HG03575 (cell line): ENCODE results near the gene ZZZ3.
"Not testable (repeated sequence)": the region's sequence is repeated elsewhere in the genome, so short reads cannot be mapped to it uniquely, and the experiment has no call there.

Source experiments
- ATAC-seq: cut with Tn5 transposase; IDR thresholded peaks from one replicate; pipeline ENCODE4 v1.9.1; 2021; ENCODE audit not compliant: unreplicated experiment, insufficient number of reproducible peaks, low FRiP score; ENCODE audit errors: extremely low read depth

Gene ZZZ3

DNA sequence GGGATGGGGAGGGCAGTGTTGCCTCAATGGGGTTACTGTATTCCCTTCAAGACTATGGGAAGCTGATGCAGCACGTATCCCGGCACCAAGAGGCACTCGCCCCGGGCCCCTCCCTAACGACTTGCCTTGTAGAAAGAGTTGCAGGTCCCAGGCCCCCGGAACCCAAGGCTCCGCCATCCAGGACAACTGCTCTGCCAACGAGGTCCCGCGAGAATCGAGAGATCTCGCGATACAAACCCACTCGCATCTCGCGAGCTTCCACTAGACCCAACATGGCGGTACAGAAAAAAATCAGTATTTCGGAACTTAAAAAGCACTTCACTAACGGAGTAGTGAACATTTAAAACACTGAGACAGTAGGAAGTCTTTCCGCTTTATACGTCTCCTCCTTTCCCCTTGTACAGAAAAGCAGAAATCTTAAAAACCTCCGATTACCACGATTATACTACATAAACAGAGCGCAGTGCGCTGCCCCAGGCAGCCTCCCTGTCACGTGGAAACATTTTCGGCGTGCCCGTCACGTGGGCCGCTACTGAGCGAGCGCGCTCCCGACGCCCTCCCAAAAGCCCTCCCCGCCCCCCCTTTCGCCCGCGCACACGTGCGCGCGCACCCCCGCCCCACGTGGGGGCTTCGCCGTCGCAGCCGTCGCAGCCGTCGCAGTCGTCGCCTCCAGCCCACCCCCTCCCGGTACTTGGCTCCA is at the start of gene ZZZ3:
TSS of gene ZZZ3 (minus strand) at position 199 of the 700 bp plus-strand sequence. CDS start 49,304 bp downstream, outside the sequence.
- peak; percentile 76 for ATAC-seq

DNA sequence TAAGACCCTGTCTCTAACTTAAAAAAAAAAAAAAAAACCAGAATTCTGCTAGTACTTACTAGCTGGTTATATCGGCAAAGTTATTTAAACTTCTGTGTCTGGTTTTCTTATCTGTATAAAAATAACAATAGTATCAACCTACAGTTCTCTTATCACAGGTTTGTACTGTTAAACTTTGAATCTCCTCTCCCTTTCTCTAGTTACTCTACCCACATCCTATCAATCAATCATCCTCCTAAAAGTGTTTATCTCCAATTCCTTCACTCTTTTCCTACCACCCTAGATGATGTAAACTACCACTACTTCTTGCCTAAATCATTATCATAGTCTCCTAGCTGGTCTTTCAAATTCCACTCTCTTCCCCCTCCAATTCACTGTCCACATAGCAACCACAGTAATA is 49.6 kb upstream of the ZZZ3 start:
- ATAC-seq = no peak

DNA sequence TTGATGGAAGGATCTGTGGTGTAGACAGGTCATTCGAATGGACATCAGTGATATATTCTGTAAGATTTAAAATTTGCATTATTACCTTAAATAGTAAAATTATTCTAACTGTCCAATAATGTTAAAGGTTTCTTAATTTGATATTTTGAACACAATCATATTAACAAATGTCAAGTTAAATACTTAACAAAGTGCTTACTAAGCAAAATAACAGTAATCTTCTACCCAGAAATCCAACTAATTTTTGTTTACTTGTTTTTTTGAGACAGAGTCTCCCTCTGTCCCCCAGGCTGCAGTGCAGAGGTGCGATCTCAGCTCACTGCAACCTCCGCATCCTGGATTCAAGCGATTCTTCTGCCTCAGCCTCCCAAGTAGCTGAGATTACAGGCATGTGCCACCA is 43.2 kb upstream of the ZZZ3 start:
- no peak for ATAC-seq

DNA sequence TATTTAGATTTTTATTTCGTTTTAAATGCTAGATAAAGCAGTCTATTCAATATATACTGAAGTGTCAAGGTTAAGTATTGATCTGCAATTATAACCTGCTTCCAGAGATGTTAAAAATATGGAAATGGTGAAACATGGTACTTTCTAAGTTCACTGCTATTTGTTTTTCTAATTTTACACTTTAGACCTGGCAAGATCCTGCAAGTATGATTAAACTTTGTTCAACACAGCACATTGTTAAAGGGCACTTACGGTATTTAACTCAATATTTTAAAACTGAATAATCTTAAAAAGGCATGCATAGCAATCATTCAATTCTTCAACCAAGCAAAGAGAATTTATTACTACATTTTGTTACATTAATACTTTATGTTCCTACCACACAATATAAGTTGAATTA is 35.7 kb upstream of the ZZZ3 start:
- no peak for ATAC-seq

DNA sequence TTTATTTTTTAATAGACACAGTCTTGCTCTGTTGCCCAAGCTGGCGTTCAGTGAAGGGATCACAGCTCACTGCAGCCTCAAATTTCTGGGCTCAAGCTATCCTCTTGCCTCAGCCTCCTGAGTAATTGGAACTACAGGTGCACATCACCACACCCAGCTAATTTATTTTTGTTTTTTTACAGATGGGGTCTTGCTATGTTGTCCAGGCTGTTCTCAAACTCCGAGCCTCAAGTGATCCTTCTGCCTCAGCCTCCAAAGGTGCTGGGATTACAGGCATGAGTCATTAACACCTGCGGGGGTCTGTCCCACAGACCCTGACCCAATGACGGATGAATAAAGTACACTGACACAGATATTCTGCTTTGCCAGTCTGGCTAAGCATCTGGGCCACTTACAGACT is 33.6 kb upstream of the ZZZ3 start:
- no peak for ATAC-seq

DNA sequence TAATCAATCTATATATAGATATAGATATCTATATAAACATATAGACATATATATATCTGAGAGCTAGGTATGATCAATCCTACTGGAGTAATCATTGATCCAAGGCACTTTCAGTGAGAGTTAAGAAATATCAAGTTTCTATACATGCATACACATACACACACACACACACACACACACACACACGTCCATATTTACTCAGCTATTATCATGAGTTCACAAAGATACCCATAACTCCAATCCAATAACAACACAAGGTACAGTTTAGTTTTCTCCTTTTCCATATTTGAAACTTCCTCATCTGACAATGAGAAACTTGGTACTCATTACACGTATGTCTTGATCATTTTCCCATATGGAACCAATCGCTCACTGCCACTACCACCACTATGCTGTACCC is 27.3 kb upstream of the ZZZ3 start:
- ATAC-seq = no peak

DNA sequence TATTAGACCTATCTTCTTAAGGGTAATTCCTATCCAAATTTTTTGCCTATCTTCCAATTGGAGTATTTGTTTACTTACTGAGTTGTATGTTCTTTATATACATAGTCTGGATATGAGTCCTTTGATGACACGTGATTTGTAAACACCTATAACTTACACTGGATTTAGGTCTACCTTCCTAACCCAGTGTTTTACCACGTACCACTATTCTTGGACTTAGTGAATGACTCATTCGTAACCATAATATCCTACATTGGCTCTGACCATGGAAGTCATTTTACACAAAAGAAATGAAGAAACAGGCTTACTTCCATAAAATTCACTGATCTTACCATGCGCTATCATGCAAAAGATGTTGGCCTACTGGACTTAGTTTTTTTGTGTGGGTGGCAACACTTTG is 23.9 kb upstream of the ZZZ3 start:
- no peak for ATAC-seq

DNA sequence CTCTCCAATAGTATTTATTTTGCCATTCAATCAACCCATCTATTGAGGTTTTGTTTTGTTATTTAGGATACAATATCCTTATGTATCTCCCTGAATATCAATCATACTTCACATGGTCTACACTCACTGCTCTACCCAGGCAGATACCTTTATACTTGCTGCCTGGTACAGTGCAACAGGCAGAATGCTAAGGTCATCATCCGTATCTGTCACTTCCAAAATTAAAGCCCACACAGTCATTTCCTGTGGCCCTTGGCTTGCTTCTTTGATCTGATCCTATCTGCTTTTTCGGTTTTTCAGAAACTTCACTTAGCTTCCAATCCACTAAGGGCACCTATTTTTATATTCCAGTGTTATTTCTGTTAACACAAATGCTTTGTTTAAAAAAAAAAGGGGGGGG is 22.3 kb upstream of the ZZZ3 start:
- no peak for ATAC-seq

DNA sequence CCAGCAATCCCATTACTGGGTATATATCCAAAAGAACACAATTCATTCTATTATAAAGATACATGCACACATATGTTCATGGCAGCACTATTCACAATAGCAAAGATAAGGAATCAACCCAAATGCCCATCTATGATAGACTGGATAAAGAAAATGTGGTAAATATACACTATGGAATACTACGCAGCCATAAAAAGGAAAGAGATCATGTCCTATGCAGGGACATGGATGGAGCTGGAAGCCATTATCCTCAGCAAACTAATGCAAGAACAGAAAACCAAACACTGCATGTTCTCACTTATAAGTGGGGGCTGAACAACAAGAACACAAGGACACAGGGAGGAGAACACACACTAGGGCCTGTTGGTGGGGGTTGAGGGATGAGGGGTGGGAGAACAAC is 17.2 kb upstream of the ZZZ3 start:
- not testable (repeated sequence) for ATAC-seq

DNA sequence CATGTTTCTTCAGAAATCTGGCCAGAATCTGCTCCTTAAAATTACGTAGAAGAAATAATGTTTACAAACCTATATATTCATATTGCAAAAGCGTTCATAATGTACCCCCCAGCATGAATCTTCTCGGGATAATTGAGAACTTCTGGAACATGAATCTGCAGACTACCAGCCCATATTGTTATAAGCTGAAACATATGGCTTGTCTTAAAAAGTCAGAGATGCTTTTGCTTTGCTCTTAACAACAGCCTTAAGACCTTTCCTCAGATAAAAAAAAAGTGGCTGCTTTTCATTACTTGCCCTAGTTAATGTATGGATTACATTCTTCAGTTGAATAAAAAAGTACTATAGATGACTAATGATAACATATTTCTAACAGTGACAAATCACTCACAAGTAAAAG is 15.0 kb upstream of the ZZZ3 start:
- ATAC-seq = no peak

DNA sequence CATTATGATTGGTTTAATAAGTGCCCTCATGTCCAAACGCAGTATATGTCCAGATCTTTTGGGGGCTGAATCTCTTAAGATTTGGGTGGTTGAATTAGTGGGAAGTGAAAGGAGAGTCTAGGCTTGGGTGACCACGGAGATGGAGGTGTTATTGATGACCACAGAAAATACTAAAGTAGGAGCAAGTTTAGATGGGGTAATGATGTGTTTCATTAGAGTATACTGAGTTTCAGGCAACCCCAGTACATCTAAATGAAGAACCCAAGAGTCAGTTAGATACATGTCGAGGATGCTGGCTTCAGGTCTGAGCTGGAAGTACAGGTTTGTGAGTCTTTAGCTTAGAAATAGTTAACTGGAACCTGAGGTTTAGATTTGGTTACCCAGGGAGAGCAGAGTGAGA is 6.5 kb upstream of the ZZZ3 start:
- ATAC-seq = no peak

DNA sequence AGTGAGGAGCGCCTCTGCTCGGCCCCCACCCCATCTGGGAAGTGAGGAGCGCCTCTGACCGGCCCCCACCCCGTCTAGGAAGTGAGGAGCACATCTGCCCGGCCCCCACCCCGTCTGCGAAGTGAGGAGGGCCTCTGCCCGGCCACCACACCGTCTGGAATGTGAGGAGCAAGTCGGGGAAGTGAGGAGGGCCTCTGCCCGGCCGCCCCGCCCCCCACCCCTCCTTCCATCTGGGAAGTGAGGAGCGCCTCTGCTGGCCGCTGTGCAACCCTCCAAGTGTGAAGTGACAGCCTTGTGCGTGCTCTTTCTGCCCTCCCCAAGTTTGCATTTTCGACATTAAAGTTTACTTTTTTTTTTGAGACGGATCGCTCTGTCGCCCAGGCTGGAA is 5.1 kb upstream of the ZZZ3 start:
- no peak for ATAC-seq

DNA sequence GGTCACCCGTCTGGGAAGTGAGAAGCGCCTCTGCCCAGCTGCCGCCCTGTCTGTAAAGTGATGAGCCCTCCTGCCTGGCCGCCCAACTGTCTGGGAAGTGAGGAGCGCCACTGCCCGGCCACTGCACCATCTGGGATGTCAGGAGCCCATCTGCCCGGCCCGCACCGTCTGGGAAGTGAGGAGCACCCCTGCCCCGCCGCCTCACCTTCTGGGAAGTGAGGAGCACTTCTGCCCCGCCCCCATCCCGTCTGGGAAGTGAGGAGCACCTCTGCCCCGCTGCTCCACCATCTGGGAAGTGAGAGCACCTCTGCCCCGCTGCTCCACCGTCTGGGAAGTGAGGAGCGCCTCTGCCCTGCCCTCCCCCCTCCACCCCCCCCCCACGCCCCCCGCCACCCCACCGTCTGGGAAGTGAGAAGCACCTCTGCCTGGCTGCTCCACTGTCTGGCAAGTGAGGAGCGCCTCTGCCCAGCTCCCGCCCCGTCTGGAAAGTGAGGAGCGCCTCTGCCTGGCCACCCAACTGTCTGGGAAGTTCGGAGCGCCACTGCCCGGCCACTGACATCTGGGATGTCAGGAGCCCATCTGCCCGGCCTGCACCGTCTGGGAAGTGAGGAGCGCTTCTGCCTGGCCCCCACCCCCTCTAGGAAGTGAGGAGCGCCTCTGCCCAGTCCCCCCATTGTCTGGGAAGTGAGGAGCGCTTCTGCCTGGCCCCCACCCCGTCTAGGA is 4.5 kb upstream of the ZZZ3 start:
- no peak for ATAC-seq

DNA sequence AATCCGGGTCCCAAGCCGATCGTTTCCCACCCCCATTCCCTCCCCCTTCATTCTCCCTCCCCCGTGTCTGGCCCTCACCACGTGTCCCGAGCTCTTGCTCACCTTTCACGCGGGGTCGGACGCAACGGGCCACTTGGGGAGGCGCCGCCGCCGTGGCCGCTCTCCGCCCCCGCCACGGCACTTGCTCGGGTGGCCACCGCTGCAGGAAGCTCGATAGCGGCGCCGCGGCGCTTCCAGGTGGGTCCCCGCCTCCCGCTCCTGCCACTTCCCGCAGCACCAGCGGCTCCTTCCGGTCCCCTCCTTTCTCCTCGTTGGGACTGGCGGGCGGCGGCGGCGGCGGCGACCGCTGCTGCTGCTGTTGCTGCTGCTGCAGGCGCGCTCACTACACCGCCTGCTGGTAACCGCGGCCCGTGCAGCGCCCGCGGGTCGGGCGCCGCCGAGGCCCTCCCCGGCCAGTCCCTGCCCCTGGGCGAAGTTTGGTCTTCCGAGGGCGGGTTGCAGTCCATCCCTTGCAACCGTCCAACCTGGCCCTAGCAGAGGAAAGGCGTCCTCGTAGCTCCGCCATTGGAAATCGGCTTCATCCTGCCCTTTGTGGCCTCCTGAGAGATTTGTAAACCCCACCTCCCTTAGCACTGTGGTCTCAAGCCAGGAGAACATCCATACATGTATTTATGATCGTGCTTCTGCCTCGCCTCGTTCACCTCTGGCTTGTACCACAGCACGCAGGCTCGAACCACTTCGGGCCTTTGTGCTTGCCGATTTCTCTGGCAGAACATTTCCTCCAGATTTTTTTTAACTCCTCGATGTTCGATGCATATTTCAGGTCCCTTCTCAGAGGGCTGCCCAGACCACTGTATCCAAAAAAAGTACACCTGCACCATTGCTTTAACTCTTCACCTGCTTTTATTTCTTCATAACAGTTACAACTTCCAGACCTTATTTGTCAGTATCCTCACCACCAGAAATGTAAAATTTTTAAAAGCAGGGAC is 996 bp upstream of the ZZZ3 start:
- ATAC-seq = peak; percentile 29

DNA sequence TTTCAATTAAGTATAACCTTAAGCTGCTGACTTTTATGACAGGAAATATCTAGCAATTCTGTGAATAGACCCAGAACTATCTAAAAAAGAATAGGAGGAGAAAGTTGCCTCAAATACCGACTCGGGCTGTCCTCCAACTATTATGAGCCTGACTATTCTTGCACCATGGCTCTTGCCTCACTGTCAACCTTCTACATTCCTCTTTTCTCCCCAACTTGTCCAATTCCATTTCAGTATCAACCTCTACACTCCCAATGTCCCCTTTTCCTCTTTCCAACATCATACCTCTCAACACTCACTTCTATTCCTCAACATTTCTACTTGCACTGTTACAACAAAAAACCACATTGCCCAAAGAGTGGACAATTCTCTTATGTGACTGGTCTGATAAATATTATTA is 2.3 kb downstream of the ZZZ3 start:
- no peak for ATAC-seq

DNA sequence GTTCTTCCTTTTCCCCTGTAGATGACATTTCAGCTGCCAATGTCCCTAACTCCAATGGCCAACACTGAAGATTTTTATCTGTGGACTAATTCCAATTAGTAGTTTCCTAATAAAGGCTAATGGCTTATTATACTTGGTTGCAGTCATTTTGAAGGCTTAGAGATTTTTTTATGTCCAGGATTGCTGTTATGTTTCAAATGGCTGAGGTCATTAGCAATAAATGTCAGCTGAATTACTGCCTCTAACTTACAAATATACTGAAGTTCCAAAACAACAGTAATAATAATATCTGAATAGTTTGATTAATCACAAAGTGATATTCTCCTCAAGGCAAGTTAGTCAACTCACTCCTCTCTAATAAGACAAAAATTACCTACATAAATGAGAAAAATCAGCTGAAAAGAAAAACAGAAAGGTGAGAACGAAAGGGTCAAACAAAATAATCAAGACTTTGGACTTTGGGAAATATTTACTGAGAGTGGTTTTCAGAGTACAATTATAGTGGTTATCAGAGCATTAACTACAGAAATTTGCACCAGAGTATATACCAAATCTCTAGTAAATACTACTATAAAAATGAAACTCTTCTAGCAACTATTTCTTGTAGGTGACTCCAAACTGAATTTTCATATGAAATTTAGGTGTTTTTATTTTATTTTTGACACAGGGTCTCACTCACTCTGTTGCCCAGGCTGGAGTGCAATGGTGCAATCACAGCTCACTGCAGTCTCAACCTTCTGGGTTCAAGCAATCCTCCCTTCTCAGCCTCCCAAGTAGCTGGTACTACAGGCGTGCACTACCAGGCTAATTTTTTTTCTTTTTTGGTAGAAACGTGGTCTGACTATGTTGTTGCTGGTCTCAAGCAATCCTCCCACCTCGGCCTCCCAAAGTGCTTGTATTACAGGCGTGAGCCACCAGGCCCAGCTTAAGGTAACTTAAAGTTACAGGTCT is 3.5 kb downstream of the ZZZ3 start:
- no peak for ATAC-seq

DNA sequence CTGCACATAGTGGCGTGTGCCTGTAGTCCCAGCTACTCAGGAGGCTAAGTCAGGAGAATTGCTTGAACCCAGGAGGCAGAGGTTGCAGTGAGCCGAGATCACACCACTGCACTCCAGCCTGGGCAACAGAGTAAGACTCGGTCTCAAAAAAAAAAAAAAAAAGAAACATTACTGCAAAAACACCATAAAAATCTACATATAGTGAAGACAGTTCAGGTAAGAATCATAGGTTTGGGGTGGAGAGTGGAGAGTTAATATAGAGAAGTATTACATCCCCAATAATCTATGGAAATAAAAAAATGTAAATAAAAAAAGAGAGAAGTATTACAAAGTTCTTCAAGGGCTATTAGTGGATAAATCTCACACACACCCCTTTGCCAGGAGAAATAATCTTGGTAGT is 7.7 kb downstream of the ZZZ3 start:
- ATAC-seq = not testable (repeated sequence)

DNA sequence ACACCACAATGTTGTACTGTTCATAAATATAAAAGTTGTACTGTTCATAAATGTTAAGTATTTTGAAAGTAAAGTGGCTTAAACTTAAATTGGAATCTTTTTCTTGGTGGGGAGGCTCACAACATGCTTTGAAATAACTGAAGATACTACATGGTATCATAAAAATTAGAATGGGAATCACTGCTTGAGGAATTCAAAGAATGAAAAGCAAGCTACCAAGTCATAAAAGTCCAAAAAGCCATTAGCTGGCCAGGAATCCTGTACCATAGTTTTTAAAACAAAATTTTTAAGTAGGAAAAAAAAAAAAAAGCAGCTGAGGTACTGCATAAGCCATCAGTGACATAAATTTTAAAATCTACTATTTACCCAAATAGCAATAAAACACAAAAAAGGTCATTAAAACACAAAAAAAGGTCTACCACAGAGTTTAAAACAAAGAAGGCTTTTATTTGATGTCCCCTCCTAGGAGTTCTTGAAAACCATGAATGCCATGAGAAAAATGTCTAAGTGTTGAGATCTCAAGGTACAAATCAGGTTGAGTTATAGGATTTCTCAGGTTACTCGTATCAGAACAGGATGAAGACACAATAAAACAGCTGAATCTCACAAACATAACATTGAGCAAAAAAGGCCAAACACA is 8.6 kb downstream of the ZZZ3 start:
- no peak for ATAC-seq
